ENCODE measurements around the gene MLLT1.
A peak's percentile ranks its signal among the peaks of the same experiment; 100 is the strongest.

Gene MLLT1

DNA sequence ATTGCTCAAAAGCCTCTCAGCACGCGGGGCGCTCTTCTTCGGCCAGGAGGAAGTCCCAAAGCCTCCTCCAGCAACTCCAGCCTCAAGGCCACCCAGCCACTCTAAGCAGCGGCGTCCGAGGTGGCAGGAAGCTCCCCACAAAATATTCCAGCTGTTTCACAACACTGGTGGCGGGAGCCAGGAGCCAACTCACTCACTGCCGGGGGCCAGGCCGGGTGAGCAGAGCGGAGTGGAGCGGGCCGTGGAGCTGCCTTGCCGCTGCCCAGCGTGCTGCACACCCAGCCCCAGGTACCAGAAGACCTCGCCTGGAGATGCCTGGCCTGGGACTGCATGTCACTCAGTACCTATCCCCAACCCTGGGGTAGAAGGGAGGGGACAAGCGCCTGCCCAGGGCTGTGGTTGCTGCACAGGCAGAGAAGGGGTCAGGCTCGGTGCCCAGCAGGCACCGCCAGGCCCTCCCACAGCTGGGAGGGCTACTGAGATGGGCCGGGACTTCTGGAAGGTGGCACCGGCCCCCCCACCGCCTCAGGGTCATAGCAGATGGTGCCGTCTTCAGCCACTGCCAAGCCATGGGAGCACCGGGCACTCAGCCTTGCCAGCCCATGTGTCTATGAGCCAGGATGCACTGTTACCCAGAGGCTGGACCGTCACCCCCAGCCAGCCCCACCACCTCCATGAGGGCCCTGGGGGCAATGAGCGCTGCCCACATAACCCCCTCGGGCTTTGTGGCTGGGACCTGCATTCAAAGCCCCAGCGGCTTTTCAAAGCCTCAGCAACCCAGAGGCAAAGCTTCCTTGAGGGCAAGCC, 59.2 kb downstream of the MLLT1 start:
- DNase-seq = no peak

DNA sequence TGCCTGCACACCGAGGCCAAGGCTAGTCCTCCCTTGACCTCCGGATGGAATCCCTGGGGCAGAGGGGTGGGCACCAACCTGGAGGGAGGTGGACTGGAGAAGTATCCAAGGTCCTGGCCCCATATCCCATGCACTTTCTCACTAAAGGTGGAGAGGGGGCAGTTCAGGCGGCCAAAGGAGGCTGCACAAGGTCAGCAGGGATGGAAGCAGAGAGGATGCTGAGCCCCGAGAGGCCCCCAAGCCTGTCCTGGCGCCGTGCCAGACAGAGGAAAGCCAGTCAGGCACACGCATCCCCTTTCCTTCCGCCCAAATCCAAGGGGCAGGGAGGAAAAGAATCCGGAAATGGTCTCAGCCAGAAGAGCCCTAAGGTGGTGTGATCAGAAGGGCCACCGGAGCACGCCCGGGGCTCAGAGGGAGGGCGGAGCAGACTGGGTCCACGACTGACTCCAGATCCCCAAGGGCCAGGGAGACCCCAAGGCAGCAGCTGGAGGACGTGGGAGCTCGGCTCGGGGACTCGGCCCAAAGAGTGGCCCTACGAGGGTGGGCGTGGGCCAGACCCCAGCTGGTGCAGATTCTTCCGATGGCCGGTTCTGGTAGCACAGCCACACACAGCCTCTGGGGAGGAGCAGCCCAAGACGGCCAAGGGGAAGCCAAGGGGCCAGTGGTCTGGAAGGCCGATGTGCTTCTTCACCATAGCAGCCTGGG, 60.0 kb downstream of the MLLT1 start:
- no peak for DNase-seq

DNA sequence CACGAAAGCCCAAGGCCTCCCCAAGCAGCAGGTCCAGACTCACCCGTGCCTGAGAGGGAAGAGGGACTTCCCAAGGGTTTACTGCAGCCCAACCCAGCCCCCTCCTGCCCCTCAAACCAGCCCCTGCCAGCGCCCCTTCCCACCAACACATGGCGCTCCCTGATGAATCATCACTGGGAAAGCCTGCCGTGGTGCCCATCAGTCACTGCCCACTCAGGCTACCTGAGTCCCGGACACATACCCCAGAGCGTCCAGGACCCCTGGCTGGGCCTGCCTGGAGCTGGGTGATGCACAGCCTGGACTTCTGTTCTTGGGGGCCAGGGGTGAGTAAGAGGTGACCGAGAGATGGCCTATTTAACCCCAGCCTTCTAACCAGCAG, 60.6 kb downstream of the MLLT1 start:
- no peak for DNase-seq

- DNase-seq = peak; percentile 71
These were observed 61.2 kb downstream of the MLLT1 start for GRCh38 chr19:6218491-6219146.

GRCh38 chr19:6217752-6218334, 61.9 kb downstream of the MLLT1 start:
- DNase-seq = no peak

DNA sequence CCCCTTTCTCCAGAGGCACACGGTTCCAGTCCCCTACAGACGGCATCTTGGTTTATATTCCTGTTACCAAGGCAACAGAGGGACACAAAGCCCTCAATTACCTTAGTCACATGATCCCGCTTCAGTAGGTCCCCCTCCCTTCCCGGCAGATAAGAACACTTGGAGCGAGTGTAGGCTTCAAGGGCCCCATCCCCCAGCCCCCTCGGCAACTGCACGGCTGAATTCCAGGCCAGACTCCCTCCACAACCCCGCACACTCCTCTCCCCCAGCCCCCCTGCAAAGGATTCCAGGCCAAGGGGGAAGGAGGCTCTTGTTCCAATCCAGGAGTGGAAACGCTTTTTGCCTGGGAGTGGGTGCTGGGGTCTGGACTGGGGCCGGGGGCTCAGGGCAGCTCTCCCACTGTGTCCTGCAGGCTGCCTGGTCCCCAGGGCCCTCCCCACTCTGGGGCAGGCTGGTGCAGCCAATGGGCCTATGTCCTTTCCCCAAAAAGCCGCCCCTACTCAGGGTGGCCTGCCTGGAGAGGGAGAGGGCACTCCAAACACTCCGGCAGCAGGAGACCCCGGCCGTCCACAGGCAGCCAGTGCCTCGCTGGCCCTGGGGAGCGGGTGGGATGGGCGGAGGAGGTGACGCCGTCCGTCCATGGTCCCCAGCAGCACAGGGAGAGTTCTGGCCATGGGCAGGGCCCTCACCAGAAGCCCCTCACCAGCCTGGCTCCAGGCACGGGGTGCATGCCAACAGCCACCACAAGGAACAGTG, 62.6 kb downstream of the MLLT1 start:
- DNase-seq = peak; percentile 49

DNA sequence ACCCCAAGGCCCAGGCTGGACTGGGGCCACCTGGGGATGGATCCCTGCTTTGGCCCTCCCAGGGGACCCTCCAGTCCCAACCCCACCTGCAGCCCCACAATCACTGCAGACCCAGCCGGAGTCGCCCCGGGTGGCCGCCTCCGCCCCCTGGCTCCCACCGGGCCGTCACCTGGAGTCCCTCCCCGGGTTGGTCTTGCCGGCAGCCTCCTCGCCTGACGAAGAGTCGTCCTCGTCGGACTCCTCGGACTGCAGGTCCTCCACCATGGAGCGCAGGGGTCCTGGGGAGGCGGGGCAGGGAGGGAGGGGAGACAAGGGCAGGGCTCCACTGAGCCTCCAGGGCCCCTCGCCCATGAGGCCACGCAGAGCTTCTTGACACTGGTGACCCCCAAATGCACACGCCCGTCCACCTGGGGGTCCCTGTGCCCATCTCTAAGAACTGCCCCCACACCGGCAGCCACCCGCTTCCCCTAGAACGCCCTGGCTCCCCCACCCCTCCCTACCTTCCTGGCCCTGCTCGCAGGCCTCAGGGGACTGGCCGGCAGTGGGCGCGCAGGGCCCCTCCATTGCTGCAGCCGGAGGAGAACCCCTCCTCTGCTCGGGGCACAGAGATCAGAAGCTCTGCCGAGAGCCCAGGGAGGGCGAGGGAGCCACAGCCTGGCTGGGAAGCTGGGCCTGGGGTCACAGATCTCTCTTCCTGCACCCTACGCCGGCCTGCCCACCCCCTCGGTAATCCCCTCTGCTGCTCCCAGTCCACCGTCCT, 63.4 kb downstream of the MLLT1 start:
- no peak for DNase-seq

DNA sequence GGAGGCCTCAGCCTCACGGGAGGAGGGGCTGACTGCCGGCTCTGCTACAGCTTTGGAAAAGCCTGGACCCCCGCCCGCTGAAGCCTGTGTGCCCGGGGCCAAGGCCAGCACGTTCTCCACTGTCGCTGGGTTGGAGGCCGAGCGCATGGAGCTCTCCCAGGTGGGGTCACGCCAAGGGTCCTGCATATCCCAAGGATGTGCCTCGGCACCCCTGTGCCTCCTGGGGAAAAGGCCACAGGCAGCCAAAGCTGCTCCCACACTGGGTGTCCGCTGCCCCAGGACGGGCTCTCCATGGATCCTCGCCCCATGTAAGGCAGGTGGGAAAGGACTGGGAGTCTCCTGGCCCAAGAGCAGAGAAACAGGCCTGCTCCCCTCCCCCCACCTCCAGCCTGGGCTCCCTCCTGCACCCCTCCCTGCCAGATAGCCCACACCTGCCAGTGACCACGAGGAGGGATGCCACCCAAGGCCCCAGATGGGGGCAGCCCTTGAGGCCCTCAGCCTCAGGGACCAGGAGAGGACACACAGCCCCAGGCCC, 64.0 kb downstream of the MLLT1 start:
- DNase-seq = no peak

GRCh38 chr19:6214881-6215541, 64.8 kb downstream of the MLLT1 start:
- DNase-seq = no peak

DNA sequence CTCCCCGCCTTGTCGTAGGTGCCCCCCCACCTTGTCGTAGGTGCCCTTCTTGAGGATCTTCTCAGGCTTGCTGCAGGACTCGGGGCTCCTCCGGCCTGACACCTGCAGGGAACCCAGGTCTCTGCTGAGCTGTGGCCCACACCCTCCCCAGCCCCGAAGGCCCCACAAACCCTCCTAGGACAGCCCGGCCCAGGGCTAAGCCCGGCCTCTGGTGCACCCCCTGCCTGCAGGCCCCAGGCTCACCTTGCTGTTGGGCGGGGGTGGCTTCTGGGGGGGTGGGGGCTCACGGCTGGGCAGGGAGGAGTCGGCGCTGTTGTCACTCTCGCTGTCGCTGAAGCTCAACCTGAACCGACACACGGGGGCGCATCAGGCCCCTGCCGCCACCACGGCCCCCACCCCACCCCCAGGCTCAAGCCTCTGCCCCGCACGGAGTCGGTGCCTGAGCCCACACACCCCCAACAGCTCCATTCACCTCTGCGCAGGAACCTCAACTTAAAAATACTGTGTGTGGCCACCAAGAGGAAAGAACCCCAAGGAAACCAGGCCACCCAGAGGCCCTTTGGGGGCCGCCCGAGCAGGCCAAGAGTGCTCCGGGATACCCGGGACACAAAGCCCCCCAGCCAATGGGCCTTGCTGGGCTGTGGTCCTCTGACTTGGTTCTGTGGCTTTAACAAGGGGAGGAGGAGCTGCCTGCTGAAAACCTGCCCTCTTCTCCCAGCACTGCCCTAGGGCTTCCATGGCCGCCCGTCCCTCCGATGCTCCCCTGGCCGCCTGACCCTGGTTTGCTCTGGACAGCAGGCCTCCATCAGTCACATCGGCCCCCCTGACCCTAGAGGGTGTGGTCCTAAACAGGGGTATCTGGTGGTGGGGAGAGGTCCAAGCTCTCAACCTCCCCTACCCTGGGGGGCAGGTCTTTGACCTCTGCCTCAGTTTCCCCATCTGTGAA, 65.8 kb downstream of the MLLT1 start:
- no peak for DNase-seq

DNA sequence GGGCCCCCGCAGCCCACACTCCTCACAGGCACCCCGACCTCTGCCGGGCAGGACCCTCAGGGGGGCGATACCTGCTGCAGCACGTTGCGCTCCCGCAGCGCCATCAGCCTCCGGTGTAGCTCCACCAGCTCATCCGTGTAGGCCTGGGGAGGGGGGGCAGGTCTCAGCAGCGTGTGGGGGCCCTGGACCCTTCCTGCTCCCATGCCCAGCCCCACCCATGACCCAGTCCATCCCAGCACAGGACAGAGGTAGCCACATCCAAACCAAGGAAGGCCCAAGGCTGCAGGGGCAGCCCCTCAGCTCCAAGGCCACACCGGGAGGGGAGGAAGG, 66.5 kb downstream of the MLLT1 start:
- DNase-seq = no peak

GRCh38 chr19:6212403-6213265, 67.1 kb downstream of the MLLT1 start:
- DNase-seq = no peak

DNA sequence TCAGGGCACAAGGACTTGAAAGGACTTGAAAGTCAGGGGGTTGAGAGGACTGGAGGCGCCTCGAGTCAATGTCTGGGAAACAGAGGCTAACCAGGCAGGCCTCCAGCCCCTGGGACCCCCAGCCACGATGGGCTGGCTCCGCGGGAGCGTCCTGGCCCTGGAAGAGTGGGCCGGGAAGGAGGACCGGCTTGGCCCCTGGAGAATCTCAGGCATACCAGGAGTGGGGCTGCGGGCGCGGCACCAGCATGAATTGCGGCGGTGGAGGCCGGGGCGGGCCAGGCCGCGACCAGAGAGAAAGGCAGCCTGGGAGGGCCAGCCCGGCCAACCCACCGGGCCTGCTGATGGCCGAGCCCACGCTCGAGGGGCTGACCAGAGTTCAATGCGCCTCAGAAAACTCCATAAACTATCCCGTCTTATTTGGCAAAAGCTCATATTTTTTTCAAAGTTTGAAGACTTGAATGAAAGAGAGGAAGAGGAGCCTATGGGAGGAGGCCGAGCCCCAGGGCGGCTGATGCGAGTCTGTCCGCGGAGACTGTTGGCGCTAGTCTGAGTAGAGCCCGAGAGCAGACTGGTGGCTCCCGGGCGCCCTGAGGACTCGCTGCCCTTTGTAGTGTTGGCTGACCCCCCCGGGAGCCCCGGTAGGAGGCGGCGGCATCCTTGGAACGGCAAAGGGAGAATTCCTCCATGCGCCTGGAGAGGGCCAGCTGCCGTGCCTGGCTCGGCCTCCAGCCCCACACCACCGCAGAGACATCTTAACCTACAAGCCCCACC, 68.0 kb downstream of the MLLT1 start:
- no peak for DNase-seq

- DNase-seq = no peak
These were observed 68.8 kb downstream of the MLLT1 start for GRCh38 chr19:6210721-6211600.

DNA sequence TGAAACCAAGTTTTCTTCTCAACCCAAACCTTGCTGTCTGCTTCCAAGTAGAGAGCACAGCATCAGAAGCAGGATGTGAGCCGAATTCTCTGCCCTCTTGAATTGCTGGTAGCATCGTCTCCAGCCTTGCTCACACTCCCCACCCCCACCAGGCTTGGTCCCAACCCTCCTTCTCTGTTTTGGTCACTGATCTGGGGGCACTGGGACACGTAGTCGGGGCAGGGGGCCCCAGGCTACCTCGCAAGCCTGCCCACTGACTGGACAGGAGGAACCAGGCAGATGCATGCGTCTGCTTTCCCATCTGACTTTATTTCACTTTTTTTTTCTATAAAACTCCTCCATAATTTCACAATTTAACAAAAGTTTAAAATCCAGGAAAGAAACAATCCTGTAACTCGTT, 69.7 kb downstream of the MLLT1 start:
- DNase-seq = no peak

- DNase-seq = no peak
These were observed 70.1 kb downstream of the MLLT1 start for GRCh38 chr19:6209680-6210079.

GRCh38 chr19:6209233-6209632, 70.5 kb downstream of the MLLT1 start:
- DNase-seq = no peak

Measured in NCI-H69 (cell line).